NCI-H1048 (cell line): Measurements from ENCODE around the gene SPTBN5.
A peak's percentile ranks its signal among the peaks of the same experiment; 100 is the strongest.

Experiments used
- DNase-seq: peaks from one replicate; lab custom pipeline; 2025; lab: John Stamatoyannopoulos, UW

The SPTBN5 gene

DNA sequence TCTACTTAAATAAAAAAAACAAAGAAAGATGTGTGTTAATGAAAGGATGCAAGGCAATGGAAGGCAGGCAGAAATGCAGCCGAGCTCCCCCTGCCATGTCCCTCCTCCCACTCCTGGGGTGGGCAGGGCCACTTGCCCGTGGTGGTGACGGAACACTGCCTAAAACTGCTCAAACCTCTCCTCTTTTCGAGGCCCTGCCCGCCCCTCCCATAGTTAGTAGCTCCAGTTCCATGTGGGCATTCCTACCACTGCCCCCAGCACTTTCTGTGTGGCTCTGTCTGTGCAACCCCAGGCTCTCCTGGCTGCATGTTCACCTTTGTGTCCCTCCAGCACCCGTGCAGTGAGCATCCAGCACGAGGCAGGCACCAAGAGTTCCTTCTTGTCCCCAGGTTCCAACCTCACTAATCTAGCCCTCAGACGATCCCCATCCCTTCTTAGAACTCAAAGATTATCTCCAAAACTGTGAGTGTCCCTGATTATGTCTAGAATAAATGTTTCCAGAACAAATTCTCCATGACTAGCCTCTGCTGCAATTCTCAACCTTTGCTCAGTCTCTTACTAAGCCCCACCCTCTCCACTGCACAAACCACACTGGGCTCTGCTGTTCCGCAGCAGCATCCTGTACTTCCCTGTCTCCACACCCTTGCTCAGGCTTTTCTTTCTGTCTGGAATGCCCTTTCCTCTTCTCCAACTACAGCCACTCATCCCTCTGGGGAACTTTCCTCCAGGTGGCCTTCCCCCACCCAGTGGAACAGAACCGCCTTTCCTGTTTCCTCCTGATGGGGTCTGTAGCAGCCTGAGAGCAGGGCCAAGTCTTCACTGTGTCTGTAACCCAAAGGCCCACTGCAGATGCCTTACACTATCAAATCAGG, 32.6 kb upstream of the SPTBN5 start:
- no peak for DNase-seq

- no peak for DNase-seq
Measured at GRCh38 chr15:41925086-41925608, 31.3 kb upstream of the SPTBN5 start.

- no peak for DNase-seq
Measured at GRCh38 chr15:41923401-41923997, 29.6 kb upstream of the SPTBN5 start.

- no peak for DNase-seq
Measured at GRCh38 chr15:41922353-41922752, 28.5 kb upstream of the SPTBN5 start.

GRCh38 chr15:41921639-41922038, 27.8 kb upstream of the SPTBN5 start:
- no peak for DNase-seq

DNA sequence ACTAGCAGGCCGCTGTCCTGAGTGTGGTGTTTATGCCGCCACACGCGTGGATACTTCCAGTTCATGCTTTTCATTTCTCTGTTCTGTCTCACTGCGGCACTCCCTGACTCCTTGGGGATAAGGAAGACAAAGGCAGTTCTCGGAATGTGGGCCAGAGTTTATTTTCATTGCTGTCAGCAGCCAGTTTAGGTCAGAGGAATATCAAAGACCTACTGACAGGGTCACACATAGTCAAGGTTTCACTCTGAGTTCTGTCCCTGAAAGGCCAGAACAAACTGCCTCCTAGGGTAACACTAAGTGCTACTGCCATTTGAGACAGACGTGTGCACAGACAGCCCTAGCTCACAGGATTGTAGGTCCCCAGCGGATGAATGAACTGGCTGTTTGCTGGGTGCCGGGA, 27.3 kb upstream of the SPTBN5 start:
- DNase-seq, result no peak

- DNase-seq, result no peak
Measured at GRCh38 chr15:41919954-41920538, 26.2 kb upstream of the SPTBN5 start.

DNA sequence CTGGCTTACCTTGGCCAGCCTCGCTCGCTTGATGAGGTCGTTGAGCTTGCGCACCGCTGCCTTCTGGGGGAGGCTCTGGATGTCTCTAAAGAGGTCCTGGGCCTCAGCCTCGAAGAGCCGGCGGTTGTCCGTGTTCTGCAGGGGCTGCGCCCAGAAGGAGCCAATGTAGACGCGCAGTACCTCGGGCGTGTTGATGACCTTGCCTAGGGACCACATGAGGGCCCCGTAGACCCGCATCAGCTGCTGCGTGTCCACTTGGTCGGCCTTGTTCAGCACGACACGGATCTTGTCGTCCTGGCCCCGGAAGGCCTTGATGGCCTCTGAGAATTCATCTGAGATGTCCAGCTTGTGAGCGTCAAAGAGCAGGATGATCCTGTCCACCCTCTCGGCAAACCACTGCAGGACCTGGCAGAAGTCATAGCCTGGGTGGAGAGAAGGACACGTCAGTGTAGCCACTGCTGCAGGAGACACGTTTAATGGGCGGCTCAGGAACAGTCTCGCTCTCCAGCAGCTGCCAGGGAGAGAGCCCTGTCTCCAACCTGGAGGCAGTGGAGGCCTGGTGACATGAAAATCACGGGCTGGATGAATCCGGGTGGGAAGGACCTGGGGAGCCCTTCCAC, 25.5 kb upstream of the SPTBN5 start:
- no peak for DNase-seq

DNA sequence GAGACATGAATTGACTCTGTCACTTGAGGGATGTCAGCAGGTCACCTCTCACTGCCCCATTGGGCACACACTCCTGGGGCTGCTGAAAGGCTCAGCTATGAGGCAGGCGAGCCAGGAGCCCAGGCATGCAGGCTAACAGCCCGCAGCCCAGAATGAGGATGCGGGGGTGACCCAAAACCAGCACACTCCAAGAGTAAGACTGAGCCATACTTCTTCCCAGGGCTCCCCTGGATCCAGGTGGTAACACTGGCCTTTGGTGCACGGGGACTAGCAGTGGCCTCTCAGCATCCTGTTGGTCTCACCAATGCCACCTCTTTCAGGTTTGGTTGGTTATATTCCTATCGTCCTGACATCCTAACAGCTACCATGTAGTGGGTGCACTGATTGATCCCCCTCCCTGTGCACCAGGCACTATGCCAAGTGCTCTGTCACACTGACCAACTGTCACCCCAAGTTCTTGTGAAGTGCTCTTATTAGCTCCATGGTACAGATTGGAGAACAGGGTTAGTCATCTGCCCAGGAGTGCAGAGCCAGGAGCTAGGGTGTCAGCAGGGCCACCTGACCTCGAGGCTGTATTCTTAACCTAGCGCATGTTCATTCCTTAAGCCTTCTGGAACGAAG, 24.8 kb upstream of the SPTBN5 start:
- no peak for DNase-seq

- no peak for DNase-seq
Measured at GRCh38 chr15:41917767-41918430, 24.0 kb upstream of the SPTBN5 start.

GRCh38 chr15:41915255-41915994, 21.6 kb upstream of the SPTBN5 start:
- DNase-seq, result no peak

DNA sequence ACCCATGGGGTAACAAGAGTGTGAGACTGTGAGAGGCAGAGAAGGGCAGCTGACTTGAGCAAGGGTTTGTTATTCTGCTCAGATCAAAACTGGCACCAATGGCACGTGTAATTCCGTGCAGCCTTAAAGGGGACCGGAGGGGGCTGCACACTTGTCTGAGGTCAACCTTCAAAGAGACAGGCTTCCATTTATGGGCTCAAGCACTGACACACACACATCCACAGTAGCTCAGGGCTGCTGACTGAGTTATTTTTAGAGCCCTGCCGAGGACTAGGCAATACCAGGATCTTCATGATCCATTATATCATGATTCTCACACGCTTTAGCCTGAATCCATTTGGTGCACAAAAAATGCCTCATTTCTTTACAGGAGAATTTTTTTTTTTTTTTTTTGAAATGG, 20.6 kb upstream of the SPTBN5 start:
- no peak for DNase-seq

DNA sequence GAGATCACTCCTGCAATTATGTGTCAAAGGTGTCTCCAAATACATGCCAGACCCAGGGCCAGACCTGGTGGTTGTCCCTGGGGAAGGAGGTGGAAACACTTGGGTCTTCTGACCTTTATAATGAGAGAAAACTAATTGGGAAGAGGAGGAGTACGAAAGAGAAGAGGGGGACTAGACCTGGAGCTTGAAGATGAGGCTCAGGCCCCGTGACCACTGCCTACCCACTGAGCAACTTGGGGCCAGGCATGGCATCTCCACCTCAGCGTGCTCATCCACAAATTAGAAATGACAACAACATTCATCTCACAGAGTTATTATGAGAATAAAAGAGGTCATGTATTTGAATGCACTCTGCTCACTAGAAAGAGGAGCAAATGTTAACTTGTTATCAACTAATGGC, 19.4 kb upstream of the SPTBN5 start:
- no peak for DNase-seq

GRCh38 chr15:41911691-41912345, 18.0 kb upstream of the SPTBN5 start:
- DNase-seq, result no peak

DNA sequence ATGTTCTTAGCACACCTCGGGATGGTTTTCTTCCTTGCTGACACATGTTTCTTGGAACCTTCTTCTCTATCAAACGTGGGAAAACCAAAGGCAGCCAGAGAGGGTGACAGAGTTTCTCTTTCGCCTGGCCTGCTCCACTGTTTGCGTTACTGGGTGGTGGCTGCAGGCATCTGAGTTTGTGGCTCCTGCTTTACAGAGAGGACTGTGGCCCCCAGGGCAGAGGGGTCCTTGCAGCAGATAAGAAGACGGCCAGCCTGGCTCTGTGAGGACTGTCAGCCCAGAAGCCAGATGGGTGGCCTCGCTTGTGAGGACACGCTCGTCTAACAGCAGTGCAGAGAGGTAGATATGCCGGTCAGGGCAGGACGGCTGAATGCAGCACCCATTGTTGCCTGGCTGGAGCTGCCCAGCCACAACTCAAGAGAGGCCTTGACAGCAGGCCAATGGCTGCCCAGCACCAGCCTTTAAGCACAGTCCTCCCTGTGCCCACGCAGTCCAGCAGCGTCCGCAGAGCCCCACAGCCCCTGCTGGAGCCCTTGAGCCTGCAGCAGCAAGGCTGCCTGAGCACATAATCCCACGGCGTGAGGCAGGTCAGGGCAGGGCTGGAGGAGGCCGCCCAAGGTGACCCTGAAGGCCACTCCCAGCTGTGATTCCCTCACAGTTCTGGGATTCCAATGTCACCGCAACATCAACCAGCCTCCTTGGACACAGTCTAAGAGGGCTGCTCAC, 15.0 kb upstream of the SPTBN5 start:
- DNase-seq, result no peak

DNA sequence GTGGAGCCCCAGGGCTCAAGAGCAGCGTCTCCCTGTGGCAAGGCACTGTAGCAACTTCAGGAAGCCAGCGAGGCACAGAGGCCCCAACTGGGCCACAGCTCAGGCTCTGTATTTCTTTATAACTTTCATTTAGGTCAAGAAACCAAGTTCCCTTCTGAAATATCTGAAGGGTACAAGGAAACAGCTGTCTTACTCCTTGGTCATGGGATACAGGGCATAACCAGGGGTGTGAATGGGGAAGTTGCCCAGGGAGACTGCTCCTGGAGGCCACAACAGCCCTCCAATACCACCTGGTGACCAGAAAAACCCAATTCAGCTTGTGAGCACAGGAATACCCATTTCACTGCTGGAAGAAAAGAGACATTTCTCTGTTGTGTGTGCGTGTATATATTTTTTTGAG, 13.3 kb upstream of the SPTBN5 start:
- no peak for DNase-seq

- no peak for DNase-seq
Measured at GRCh38 chr15:41906608-41907007, 12.8 kb upstream of the SPTBN5 start.

DNA sequence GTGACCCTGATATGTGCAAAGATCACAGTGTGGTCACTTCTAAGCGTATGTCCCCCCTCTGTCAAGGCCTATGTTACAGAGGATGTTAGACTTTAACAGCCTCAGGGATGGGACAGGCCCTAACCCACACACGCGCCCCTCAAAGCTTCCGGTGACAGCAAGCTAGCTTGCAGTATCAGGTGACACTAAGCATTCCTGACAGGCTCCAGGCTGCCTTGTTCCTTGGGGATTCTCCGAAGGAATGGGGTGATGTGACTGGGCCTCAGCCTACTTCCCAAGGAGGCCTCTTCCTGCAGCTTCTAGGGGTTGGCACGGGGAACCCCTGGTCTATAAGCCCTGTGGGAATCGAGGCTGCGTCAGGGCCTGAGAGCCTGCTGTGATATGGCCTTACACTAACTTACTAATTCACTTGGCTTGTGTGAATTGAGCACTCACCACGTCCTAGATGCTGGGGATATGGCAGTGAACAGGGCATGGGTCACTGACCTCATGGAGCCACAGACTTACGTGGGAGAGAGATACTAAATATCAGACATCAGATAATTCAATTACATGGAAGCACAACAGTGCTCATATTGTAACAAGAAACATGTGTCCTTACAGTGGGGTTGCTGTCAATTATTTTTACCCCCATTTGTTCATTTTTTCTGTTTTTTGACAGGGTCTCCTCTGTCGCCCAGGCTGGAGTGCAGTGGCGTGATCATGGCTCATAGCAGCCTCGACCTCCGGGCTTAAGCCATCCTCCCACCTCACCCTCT, 11.4 kb upstream of the SPTBN5 start:
- no peak for DNase-seq

GRCh38 chr15:41904541-41905005, 10.7 kb upstream of the SPTBN5 start:
- DNase-seq, result peak; percentile 13
